ENCODE data around the gene SHISA6.

SHISA6 gene

GRCh38 chr17:11446316-11446715 lies 205.3 kb downstream of the SHISA6 start:
- Histone ChIP-seq H4K20me1 (ENCODE audit: insufficient read depth) (no peaks in the 10 kb centered on the region), H3K4me2 (no peak overlapping the region), H3K9ac (no peak overlapping the region), H3K36me3 (ENCODE audit: insufficient read depth) (no peaks in the 10 kb centered on the region), H2AFZ (ENCODE audit: low read depth) (no peak overlapping the region), H3K27ac (no peak overlapping the region), H3K27me3 (ENCODE audit: insufficient read depth, low read depth) (no peaks in the 10 kb centered on the region), H3K4me3 (IDR thresholded peaks at IDR 0.05; ENCODE audit: insufficient read depth, low read depth, low read length) (no peak overlapping the region), H3K4me1 (ENCODE audit: low read depth, poor library complexity, severe bottlenecking) (no peaks in the 10 kb centered on the region), H3K79me2 (ENCODE audit: insufficient read depth, low read depth) (no peaks in the 10 kb centered on the region)
- no peak for TF ChIP-seq CTCF (conservative IDR thresholded peaks at IDR 0.05; ENCODE audit: low read depth, low read length)

GRCh38 chr17:11454096-11454495 lies 213.1 kb downstream of the SHISA6 start:
- H3K79me2 ChIP-seq (ENCODE audit: insufficient read depth, low read depth): no peaks in the 10 kb centered on the region
- no peak overlapping the region for H3K27ac ChIP-seq
- H3K4me2 ChIP-seq: no peak overlapping the region
- no peak overlapping the region for H2AFZ ChIP-seq (ENCODE audit: low read depth)
- no peaks in the 10 kb centered on the region for H3K27me3 ChIP-seq (ENCODE audit: insufficient read depth, low read depth)
- H3K36me3 ChIP-seq (ENCODE audit: insufficient read depth): no peaks in the 10 kb centered on the region
- H4K20me1 ChIP-seq (ENCODE audit: insufficient read depth): no peaks in the 10 kb centered on the region
- no peak overlapping the region for H3K9ac ChIP-seq
- no peaks in the 10 kb centered on the region for H3K4me1 ChIP-seq (ENCODE audit: low read depth, poor library complexity, severe bottlenecking)
- TF ChIP-seq CTCF (conservative IDR thresholded peaks at IDR 0.05; ENCODE audit: low read depth, low read length): no peak
- H3K4me3 ChIP-seq (IDR thresholded peaks at IDR 0.05; ENCODE audit: insufficient read depth, low read depth, low read length): no peak overlapping the region

GRCh38 chr17:11458279-11458678 lies 217.3 kb downstream of the SHISA6 start:
- Histone ChIP-seq H3K9ac (no peak overlapping the region), H3K27me3 (ENCODE audit: insufficient read depth, low read depth) (no peaks in the 10 kb centered on the region), H3K79me2 (ENCODE audit: insufficient read depth, low read depth) (no peaks in the 10 kb centered on the region), H3K4me3 (IDR thresholded peaks at IDR 0.05; ENCODE audit: insufficient read depth, low read depth, low read length) (no peak overlapping the region), H3K36me3 (ENCODE audit: insufficient read depth) (no peaks in the 10 kb centered on the region), H3K27ac (no peak overlapping the region), H3K4me2 (no peak overlapping the region), H3K4me1 (ENCODE audit: low read depth, poor library complexity, severe bottlenecking) (no peaks in the 10 kb centered on the region), H2AFZ (ENCODE audit: low read depth) (no peak overlapping the region), H4K20me1 (ENCODE audit: insufficient read depth) (no peaks in the 10 kb centered on the region)
- TF ChIP-seq CTCF (conservative IDR thresholded peaks at IDR 0.05; ENCODE audit: low read depth, low read length): no peak

- Histone ChIP-seq H2AFZ (ENCODE audit: low read depth) (no peak overlapping the region), H3K4me2 (no peak overlapping the region), H3K27me3 (ENCODE audit: insufficient read depth, low read depth) (no peaks in the 10 kb centered on the region), H3K79me2 (ENCODE audit: insufficient read depth, low read depth) (no peaks in the 10 kb centered on the region), H3K36me3 (ENCODE audit: insufficient read depth) (no peaks in the 10 kb centered on the region), H3K9ac (no peak overlapping the region), H3K27ac (no peak overlapping the region), H3K4me3 (IDR thresholded peaks at IDR 0.05; ENCODE audit: insufficient read depth, low read depth, low read length) (no peak overlapping the region), H3K4me1 (ENCODE audit: low read depth, poor library complexity, severe bottlenecking) (no peaks in the 10 kb centered on the region), H4K20me1 (ENCODE audit: insufficient read depth) (no peaks in the 10 kb centered on the region)
- no peak for TF ChIP-seq CTCF (conservative IDR thresholded peaks at IDR 0.05; ENCODE audit: low read depth, low read length)
These were observed 218.9 kb downstream of the SHISA6 start for GRCh38 chr17:11459861-11460331.
